GM21723 (cell line): ENCODE data around the gene WDR70.
"Not testable (repeated sequence)": the region's sequence is repeated elsewhere in the genome, so short reads cannot be mapped to it uniquely, and the experiment has no call there.

Experiments used
- ATAC-seq: cut with Tn5 transposase; IDR thresholded peaks from one replicate; pipeline ENCODE4 v1.9.1; 2021; ENCODE audit warnings: mild to moderate bottlenecking, moderate library complexity; ENCODE audit not compliant: unreplicated experiment

Gene WDR70

DNA sequence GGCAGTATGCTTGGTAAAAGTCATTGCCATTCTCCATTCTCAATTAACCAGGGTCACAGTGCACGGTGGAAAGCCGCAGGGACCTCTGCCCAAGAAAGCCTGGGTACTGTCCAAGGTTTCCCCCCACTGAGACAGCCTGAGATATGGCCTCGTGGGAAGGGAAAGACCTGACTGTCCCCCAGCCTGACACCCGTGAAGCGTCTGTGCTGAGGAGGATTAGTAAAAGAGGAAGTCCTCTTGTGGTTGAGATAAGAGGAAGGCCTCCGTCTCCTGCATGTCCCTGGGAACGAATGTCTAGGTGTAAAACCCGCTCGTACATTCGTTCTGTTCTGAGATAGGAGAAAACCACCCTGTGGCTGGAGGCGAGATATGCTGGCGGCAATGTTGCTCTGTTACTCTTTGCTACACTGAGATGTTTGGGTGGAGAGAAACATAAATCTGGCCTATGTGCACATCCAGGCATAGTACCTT, 293.0 kb downstream of the WDR70 start:
- peak; percentile 83 for ATAC-seq

DNA sequence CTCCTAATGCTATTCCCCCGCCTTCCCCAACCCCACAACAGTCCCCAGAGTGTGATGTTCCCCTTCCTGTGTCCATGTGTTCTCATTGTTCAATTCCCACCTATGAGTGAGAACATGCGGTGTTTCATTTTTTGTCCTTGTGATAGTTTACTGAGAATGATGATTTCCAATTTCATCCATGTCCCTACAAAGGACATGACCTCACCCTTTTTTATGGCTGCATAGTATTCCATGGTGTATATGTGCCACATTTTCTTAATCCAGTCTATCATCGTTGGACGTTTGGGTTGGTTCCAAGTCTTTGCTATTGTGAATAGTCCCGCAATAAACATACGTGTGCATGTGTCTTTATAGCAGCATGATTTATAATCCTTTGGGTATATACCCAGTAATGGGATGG, 295.2 kb downstream of the WDR70 start:
- not testable (repeated sequence) for ATAC-seq

DNA sequence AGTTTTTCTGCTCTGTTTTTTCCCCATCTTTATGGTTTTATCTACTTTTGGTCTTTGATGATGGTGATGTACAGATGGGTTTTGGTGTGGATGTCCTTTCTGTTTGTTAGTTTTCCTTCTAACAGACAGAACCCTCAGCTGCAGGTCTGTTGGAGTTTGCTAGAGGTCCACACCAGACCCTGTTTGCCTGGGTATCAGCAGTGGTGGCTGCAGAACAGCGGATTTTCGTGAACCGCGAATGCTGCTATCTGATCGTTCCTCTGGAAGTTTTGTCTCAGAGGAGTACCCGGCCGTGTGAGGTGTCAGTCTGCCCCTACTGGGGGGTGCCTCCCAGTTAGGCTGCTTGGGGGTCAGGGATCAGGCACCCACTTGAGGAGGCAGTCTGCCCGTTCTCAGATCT, 300.2 kb downstream of the WDR70 start:
- ATAC-seq, result not testable (repeated sequence)

DNA sequence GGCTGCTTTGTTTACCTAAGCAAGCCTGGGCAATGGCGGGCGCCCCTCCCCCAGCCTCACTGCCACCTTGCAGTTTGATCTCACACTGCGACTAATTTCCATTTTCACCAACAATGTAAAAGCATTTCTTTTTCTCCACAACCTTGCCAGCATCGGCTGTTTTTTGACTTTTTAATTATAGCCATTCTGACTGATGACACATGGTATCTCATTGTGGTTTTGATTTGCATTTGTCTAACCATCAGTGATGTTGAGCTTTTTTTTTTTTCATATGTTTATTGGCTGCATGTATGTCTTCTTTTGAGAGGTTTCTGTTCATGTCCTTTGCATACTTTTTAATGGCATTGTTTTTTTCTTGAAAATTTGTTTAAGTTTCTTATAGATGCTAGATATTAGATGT, 300.8 kb downstream of the WDR70 start:
- ATAC-seq, result not testable (repeated sequence)

DNA sequence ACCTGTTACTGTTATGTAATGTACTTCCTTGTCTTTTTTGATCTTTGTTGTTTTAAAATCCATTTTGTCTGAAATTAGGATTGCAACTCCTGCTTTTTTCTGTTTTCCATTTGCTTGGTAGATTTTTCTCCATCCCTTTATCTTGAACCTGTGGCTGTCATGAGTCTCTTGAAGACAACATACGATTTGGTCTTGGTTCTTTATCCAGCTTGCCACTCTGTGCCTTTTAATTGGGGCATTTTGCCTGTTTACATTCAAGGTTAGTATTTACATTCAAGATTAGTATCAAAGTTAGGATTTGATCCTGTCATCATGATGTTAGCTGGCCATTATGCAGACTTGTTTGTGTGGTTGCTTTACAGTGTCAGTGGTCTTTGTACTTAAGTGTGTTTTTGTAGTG, 304.0 kb downstream of the WDR70 start:
- ATAC-seq, result no peak

DNA sequence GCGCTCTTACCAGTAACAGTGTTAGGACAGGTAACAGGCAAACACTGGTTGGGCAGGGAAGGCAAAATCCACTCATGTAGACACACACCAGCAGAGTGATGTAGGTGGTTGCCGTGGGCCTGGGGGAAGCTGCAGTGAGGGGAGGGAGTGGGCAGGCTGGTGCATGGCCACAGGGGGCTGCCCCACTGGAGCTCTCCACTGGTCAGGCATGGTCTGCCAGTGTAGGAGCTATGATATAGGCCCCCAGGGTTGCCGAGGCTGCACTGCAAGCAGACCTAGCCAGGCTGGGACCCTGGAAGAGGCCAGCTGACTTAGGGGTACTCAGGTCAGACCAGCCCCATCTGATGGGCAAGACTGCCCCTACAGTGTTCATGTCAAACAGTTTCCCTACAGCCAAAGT, 306.1 kb downstream of the WDR70 start:
- no peak for ATAC-seq

DNA sequence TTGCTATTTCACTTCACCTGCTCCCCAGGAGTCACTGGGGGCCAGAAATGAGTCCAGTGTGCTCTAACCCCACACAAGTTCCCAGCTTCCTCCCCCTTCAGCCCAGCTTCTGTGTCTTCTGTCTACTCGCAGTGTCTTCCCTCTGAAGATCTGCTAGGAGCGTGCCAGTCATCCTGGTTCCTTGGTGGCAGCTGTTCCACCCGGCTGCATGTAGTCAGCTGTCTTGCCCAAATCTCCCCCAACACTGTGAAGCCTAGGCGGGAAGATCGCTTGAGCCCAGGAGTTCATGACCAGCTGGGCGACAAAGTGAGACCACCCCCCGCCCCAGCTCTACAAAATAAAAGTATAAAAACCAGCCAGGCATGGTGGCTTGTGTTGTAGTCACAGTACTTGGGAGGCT, 306.7 kb downstream of the WDR70 start:
- ATAC-seq, result no peak

DNA sequence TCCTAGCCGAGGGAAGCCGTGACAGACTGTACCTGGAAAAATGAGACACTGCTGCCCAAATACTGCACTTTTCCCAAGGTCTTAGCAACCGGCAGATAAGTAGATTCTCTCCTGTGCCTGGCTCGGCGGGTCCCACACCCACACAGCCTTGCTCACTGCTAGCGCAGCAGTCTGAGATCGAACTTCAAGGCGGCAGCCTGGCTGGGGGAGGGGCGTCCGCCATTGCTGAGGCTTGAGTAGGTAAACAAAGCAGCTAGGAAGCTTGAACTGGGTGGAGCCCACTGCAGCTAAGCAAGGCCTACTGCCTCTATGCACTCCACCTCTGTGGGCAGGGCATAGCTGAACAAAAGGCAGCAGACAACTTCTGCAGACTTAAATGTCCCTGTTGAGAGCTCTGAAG, 309.8 kb downstream of the WDR70 start:
- ATAC-seq, result not testable (repeated sequence)

DNA sequence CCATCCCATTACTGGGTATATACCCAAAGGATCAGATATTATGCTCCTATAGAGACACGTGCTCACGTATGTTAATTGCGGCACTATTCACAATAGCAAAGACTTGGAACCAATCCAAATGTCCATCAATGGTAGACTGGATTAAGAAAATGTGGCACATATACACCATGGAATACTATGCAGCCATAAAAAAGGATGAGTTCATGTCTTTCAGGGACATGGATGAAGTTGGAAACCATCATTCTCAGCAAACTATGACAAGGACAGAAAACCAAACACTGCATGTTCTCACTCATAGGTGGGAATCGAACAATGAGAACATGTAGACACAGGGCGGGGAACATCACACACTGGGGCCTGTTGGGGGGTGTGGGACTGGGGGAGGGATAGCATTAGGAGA, 315.2 kb downstream of the WDR70 start:
- not testable (repeated sequence) for ATAC-seq

DNA sequence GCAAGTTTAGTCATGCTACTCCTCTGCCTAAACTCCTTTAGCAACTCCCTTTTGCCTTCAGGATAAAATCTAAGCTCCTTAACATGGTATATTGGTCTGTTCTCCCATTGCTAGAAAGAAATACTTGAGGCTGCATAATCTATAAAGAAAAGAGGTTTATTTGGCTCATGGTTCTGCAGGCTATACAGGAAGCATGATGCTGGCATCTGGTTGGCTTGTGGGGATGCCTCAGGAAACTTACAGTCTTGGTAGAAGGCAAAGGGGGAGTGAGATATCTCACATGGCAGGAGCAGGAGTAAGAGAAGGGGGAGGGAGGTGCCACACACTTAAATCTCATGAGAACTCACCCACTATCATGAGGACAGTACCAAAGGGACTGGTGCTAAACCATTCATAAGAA, 315.7 kb downstream of the WDR70 start:
- ATAC-seq, result no peak

DNA sequence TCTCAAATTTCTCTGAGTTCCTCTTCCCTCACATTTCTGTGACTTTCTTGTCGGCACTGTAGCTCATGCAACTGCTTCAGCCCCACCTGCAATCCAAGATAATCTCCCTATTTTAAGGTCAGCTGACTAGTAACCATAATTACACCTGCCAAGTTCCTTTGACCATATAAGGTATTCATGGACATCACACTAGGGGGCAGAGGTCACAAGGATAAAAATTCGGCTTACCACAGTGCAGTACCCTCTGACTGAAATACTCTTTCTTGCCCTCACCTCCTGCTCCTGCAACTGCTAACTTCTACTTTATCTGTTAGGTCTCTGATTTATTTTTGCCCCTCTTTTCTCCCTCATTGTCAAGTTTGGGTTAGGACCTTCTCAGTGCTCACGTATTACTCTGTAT, 316.5 kb downstream of the WDR70 start:
- ATAC-seq, result no peak

DNA sequence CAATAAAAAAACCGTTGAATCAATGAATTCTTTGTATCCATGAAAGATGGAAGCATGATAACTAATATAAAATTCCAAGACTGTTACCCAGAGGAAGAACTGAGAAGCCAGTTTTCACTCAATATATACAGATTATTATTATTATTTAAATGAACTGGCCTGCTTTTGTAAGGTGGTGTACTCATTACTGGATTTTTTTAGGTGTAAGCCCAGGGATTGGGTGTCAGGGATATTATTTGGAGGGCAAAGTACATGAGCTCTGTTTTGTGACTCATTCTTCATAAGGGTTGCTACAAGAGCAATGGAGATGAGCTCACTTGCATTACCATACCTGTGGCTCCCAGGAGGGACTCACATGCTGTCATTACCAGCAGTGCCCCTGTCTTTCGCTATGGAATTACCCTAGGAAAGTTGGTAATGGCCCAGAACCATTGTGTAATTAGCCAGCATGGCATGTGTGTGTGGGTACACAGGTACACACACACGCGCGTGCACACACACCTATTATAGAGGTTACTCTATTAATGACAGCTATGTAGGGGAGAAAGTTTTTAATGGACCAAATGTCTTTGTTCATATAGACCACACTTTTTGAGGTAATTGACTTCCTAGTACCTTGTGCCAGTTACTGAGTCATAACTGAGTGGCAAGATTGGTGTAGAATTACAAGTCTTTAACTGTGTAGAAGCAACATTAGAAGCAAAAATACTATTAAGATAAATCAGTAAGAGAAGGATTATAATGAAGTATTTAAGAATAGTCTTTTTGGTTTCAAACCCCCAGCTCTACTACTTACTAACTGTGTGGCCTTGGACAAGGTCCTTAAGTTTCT, 317.3 kb downstream of the WDR70 start:
- ATAC-seq, result no peak

DNA sequence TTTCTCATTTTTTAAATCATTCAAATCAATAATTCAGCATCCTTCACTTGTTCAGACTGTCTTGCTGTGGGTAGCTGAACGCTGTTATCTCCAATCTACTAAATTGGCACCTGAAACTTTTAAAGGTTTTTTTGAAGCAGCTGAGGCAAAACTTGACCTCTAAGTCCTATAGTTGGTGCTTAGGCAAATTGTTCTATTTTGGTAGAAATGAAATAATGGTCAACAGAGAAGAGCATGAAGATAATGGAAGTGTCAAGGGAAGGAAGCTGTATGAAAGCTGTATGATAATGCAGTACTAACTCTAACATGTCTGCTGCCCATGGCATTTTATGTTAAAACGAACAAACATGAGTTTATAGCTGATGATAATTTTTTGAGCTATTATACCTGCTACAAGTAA, 322.8 kb downstream of the WDR70 start:
- ATAC-seq, result no peak

DNA sequence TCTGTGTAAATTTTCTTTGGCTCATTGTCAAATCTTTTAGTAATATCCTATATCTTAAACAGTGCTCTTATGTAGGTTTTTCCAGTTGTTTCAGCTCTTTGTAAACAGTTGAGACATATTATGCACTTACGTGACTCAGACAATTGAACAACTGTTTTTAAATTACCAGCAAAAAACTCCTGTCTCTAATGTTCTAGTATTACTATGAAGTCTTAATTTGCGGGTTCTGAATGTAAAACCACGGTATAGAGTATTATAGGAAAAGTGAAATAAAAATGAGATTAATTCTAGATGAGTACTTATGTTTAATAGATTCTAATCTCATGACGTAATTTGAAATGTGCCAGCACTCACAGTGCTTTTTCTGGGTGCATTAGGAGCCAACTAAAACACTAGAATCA, 324.7 kb downstream of the WDR70 start:
- ATAC-seq, result no peak

DNA sequence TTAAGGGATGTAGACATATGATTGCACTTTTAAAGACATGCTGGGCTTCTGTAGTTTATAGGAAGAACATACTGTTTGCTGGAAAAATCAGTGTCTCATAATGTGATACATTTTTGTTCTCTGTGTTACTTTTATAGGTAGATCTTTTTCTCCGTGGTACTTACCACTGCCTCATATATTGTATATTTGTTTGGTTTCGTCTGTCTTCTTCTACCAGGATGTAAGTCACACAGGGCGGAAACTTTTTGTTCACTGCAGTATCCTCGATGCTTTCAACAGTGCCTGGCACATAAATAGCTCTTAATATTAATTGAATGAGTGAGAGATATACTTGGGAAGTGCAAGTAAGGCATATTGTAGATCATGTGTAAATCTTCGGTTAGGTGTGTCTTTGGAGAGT, 325.3 kb downstream of the WDR70 start:
- no peak for ATAC-seq

DNA sequence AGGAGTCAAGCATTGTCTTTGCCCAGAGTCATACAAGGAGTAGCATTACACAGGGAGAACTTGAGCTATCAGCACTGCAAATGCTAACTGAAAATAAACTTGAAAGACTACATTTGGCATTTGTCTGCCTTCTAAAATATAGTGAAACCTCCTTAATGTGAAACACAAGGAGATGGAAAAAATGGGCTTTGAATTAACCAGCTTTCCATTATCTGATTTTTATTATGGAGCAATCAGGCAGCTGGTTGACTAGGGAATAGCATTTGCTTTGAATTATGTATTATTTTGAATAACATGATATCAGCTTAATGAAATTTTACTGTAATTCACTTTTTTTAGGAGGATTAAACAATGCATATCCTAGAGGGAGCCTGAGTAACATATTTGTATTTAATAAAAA, 329.9 kb downstream of the WDR70 start:
- no peak for ATAC-seq

DNA sequence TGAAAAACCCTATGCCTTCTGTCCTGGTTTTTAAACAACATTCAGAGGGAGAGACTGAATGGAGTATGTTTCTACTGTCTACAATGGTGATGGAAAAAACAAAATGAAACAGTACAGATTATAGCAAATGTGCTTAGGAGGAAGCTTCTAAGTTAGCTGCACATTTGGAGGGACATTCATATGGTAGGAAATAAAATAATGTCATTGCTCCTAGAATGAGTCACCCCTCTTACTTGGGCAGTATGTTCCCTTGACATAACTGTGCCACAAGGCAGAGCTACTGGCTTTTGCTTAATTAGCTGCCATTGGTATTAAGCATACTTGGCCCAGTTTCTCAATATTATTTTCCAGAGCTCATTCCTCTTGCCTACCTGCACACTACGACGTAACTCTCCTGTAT, 331.8 kb downstream of the WDR70 start:
- ATAC-seq, result no peak

DNA sequence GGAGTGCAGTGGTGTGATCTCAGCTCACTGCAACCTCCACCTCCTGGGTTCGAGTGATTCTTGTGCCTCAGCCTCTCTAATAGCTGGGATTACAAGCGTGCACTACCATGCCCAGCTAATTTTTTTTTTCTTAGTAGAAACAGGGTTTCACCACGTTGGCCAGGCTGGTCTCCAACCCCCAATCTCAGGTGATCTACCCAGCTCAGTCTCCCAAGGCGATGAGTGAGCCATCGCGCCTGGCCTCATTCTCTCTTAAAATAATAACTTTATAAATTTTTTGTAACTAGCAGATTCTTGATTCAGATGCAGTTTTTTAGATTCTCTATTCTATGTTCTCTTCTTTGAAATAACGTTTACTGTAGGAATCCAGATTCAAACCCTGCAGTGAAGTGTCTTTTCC, 333.6 kb downstream of the WDR70 start:
- ATAC-seq, result no peak

DNA sequence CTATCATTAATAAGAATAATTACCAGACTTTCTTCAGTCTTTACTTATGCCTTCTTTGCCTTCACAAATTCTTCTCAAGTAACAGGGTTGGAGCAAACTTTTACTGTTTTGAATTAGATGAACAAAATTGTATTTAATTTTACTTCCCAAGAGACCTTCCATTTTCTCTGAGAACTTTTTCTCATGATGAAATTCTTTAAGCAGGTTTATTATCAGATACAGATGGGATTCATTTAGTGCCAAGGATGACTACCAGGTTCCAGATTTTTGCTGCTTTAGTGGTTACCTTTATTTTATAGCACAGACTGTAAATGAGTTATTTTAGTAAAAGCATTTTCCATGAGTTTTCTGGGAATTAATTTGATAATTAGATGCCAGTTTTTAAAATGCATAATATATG, 335.6 kb downstream of the WDR70 start:
- ATAC-seq, result no peak

DNA sequence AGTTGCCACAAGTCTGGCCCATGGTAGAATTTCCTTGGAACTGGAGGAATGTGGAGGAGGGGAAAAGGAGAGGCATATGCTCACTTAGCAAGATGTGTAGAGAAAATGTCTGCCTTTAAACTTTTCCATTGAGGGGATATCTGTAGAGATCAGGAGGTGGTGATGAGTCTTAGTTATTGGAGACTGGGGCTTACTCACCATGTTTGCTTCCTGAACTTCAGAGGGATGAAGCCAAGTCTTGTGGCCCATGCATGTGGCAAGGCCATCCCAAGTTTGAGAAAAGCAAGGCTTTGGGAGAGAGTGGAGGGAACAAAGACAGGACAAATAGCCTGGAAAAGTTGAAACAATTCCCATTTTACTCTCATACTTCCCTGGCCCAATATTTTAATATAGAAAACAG, 336.2 kb downstream of the WDR70 start:
- ATAC-seq, result no peak

DNA sequence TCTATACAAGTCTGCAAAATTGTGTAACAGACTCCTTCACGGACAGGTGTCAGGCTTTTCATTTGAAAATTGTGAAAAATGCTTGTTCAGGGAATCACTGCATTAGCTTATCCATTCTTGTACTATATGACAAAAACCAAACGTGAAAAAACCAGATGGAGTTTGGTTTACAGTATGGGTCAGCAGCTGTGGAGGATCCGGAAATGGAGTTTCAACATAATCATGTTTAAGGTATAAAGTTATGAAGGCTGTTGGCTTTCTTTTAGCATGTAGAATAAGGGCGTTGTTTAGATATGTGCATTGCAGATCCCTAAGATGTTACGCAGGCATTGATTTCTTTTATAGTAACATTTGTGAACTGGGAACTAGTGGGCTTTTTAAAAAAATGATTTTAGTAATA, 336.9 kb downstream of the WDR70 start:
- ATAC-seq, result no peak

DNA sequence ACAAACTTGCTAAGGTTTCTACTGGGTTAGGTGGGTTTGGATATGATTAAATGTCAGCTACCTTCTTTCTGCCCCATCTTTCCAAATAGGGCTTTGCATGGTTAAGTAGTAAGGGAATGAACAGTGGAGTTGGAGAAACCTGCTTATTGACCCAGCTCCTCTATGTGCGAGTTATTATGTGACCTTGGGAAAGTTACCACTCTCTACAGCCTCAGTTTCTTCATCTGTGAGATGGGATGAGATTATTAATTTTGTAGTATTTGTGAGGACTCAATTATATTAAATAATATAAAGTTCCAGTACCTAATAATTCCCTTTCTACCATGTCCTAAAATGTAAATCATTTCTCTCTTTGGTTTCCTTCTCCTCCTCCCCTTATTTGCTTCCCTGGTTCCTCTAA, 337.3 kb downstream of the WDR70 start:
- ATAC-seq, result no peak

DNA sequence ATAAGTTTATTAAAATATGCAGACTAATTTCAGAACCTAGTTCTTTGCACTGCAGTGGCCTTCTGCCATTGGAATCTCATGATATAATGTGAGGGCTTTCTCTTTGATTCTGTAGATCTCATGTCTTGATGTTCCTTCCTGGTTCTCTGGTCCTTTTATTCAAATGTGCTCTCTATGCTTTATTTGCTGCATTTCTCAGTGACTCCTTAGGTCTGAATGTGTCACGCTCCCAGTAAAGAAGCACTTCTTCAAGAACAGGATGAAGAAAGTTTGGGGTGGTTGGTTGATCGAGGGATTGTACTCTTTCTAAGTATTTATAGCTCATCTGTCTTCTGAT, 338.1 kb downstream of the WDR70 start:
- no peak for ATAC-seq
